ENCODE results near the gene PC.

PC gene

DNA sequence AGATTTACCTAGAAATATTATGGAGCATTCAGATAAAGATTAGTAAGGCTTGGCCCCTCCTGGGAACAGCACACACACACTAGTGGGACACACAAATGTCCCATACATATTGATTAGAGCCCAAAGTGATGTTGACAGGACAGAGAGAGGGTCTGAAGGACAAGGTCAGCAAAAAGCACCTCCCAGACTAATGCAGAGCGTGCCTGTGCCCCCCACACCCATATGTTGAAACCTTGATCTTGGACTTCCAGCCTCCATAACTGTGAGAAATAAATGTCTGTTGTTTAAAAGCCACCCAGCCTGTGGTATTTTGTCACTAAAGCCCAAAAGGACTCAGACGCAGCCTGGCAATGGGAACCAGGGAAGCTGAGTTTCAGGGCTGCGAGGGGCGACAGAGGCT is 73.7 kb downstream of the PC start:
- DNase-seq = no peak

DNA sequence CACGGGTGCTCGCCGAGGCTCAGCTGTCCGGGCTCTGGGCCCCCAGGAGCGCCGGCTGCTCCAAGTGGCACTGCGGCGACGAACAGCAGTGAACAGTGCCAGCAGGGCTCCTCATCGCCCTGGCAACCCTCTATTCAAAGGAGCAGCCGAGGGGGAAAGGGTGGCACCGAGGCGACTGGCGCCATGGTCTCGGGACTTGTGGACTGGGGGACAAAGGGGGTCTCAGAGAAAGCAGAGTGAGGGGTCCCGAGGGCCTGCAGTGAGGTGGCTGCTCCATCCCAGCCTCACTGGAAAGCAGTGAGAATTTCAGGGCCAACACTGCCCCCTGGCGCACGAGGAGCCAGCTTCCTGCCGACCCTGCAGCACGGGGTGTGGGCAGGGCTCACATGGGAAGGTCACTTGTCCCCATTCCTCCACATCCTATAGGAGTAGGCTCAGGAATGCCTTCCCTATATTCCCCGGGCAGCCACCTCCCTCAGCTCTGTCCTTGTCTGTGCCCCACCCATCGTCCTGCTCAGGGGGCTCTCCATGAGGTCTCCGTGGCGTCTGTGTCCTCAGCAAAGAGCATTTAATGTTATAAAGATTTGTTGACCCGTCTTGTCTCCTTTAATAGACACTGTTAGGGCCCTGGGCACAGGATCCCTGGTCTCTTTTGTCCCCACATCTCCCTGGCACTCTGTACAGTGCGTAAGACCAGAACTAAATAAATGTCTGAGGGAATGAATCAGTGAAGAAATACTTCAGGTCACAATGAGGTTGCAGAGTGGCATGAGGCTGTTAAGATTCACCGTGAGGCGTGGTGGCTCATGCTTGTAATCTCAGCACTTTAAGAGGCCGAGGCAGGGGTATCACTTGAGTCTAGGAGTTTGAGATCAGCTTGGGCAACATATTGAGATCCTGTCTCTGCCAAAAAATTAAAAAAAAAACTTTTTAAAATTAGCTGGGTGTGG is 74.9 kb downstream of the PC start:
- peak; percentile 23 to 86 (median 74) for DNase-seq

DNA sequence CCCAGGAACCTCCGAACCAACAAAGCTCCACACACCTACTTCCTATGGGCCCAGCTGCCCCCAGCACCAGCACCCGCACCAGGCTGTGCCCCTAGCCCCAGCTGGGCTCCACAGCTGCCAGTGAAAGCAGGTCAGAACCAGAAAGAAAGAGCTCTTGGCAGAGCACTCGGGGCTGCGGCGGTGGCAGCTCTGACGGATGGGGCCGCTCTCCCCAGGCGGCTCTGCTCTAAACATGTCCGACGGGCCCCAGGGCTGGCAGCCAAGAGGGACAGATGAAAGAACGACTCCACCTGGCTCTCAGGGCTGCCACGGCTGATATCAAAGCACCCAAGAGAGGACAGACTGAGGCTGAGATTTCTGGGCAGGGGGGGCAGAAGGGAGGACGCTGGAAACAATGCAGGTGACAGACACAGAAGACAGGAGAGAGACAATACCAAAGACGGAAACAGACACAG is 75.6 kb downstream of the PC start:
- DNase-seq = peak in 39 of 51 donors; percentile 27 to 80 (median 60)

DNA sequence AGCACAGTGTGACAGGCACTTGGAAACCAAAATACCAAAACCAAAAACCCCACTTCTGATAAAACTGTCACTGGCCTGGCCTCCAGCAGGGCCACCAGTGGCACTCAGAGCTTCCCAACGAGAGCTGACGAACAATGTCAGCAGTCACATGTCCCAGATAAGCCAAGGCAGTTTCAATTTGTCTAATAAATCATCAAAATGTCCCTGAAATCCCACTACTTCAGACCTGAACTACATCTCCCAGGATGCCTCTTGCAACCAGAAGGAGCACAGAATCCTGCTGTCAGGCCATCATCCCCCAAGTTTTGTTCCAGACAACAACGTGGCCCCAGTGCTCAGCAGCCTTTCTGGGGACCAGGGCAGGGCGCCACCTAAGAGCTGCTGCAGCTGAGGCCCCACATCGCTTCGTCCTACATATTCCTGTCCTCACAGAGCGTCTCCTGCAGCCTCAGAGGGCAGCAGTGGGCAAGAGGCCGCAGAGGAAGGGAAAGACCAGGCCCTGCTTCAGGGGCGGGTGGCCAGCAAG is 76.2 kb downstream of the PC start:
- DNase-seq = peak in 7 of 51 donors; percentile 33 to 69 (median 48)

DNA sequence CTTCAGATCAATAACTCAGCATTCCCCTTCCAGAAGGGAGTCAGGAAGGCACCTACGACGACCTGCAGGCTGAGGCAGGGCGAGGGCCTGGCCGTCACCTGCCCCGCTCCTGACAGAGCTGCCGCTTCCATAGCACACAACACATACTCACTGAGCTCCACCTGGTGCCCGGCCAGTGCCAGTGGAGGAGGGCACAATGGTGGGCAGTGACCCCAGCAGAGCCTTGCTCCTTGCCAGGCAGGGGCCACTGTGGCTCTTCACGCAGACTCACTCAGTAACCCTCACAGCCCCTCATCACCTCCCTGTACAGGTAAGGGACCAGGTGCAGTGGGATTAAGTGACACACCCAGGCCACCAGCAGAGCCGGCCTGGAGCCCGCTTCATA is 76.7 kb downstream of the PC start:
- no peak for DNase-seq

DNA sequence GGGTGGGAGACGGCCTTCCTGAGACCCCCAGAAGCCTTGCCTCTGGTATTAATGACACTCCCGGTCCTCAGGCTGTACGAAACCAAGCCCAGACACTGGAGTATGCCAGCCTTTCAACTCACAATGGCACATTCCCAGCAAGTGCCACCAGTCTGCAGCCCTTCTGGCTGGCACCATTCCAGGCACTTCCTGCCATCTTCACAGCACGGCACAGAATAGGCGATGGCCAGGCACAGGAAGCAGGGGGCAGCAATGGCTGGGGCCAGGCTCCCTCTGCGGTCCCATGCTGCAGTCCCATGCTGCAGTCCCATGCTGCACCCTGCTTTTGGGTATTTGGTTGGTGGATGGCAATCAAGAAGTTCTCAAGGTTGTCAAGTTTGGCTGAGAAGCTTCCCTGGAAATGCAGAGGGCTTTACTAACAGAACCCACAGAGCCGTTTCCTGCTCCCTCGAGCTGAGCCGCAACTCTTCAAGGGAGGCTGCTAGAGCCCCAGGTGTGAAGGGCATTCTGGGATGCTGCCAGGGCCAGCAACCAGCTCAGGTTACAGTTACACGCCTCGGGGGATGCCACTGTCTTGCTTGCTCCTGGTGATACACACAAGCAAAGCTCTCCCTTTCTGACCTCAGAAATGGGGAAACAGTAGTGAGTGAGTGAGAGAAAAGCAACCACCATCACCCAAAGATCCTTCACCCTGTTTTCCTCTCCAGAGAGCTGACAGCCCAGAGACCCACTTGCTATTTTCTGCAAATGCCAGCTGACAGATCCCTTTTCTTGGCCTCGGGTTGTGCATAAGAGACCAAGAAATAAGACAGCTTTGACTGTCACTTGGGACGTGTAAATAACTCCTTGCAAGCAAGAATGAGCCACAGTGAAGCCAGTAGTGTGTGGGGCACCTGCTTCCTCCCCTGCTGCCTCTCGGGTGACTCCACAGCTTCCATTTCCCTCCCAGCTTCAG is 77.4 kb downstream of the PC start:
- peak in 33 of 51 donors; percentile 11 to 75 (median 50) for DNase-seq

DNA sequence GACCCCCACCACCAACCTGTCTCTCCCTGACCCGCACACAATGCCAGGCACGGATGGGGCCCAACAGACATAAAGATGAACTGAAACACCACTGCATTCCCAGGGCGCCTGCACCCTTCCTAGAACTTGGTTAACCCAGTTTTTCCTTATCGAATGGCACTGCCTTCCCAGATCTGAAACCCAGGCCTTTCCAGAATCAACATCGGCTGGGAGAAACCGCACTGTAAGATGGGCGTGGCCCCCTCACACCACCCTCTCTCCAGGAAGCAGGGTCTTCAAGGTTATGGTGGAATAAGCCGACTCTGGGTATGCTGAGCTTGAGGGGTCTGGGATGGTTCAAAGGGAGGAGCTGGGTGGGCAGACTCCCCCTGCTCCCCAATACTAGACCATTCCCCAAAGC is 78.2 kb downstream of the PC start:
- no peak for DNase-seq

DNA sequence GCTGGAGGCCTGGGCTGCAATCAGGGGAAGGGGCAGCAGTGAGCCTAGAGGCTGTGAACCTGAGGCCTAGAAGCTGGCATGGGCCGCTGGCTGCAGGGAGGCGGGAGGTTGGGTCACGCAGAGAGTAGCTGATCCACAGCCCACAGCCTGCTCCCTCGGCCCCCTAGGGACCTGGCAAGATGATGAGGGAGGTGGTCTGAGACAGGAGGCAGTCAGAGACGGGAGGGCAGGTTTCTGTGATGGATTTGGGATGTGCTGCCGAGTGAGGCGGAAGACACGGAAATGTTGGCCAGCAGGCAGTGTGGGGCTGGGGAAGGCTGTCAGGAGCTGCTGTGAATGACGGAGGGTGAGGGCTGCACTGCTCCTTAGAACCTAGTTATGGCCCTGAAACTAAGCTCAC is 78.6 kb downstream of the PC start:
- no peak for DNase-seq

DNA sequence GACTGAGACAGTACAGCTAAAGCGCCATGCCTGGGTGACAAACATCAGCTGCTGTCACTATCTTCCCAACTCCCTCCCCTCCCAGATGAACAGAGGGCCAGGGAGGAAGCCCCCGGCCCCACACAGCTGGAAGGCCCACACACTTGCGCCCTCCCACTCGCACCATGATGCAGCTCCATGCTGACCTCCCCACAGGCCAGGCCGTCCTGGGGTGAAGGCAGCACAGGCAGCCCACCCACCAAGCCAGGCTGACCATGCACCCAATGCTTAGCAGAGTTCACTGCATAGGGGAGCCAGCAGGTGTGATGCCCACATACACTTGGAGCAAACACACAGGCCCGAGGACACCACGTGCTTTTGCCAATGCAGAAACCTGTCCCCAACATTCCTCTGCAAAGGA is 79.2 kb downstream of the PC start:
- no peak for DNase-seq

DNA sequence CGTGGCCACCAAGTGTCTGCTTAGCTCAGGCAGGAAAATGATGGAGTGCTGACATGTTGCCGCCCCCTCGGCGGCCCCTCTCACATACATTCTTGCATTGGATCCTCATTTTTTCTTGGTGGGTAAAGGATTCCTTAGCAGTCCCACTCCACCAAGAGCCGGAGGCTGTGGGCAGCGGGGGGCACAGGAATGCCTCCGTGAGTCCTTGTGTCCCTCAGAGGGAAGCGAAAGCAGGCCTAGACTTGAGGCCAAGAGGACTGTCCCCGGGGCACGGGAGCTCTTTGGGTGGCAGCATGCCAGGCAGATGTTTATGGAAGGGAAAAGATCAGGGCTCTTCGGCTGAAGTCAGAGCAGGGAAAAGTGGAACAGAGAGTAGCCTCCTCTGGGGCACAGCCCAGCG is 79.7 kb downstream of the PC start:
- no peak for DNase-seq

DNA sequence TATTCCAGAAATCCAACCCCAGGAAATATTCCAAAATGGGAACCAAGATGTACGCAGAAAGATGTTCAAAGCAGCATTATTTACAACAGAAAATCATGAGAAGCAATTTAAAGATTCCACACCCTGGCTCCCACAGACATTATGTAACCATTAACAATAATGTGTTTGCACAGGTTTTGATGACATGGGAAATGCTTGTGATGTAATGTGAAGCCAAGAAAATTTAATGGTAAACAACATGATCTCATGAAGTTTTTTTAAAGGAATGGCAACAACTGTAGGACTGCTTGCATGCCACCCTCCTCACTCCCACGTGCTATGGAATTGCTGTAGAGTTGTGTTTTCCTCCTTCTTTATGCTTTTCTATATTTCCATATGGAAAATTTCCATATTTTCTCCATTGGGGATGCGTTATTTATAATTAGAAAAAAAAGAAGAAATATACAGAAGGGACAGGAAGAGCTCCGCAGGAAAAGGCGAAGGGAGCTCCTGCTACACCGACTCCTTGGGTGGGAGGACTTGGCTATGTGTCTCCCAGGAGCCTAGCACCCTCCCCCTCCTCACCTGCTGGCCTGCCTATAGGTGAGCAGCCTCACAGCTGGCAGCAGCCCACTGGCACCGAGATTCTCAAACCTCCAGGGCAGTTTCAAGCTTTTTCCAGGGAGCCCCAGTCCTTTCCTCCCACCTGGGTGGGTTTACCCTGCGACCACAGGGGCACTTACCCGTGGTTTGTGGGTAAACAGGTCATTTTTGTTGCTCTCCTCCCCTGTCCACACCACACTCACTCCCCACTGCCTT is 80.4 kb downstream of the PC start:
- no peak for DNase-seq

DNA sequence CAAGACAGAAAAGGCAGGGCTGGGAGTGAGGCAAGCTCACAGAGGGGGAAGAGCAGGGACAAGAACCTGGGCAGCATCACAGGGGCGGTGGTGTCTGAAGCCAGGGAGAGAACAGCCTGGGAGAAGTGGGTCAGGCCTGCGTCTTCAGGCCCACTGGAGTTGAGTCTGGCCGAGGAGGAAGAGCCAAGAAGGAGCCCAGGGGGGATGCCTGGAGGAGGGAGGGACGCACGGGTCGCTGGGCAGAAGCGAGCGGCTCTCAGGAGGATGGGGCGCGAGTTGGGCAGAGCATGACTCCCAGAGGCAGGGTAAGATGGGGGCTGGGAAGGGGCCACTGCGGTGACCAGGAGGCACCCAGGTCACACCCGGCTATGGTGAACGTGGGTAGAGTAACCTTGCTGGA is 82.8 kb downstream of the PC start:
- DNase-seq = no peak

DNA sequence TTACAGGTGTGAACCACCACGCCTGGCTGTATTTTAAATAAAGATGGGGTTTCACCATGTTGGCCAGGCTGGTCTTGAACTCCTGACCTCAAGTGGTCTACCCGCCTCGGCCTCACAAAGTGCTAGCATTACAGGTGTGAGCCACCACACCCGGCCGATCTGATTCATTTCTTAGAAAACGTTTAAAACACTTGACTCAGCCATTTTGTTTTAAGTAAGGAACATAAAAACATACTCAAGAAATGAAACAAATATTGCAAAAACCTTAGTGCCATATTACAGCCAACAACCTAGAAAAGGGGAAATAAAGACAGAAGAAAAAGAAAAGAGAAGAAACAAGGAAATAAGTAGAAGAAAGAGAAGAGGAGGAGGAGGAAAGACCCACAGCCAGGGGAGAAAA is 84.0 kb downstream of the PC start:
- DNase-seq = no peak

DNA sequence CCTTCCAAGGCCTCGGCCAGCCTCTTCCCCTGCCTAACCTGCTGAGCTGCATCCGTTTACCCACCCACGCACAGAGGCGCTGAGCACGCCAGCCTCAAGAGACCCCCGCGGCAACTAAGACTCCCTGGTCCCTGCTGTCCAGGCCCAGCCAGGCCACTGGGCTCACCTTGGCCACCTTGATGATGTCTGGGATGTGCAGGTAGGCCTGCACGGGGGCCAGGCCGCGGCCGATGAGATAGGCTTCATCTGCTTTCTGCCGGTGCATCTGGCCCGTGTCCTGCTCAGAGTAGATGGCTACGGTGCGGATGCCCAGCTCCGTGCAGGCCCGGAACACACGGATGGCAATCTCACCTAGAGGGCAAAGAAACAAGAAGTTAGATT is 86.7 kb downstream of the PC start:
- no peak for DNase-seq

DNA sequence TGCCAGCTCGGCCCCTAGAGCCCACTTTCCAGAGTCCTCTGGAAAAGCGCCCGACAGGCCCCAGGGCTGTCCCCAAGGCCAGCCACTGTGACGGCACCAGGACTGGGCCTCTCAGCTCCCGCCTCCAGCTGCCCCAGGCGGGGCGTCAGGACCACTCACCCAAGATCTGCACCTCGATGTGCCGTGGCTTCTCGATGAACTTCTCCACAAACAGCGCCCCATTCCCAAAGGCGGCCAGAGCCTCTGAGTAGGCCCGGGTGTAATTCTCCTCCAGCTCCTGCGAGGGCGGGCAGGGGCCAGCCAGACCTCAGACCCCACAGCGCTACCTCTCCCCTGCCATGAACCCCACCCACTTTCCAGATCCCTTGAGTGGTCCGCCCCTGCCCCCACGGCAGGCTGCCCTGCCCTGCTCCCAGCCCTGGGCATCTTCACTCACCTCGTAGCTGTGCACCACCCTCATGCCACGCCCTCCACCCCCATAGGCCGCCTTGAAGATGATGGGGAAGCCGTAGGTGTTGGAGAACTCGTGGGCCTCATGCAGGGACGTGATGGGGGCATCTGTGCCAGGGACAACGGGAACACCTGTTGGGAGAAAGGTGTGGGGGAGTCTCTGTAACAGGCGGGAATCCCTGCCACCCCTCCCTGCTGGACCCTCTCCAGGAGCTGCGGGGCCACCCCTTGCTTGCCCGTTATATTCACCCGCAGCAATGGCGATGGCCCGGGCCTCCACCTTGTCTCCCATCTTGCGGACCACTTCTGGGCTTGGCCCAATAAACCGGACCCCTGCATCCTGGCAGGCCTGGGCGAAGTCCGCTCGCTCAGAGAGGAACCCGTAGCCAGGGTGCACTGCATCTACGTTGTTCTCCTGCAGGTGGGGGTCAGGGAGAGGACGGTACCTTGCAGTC is 87.3 kb downstream of the PC start:
- DNase-seq = no peak

DNA sequence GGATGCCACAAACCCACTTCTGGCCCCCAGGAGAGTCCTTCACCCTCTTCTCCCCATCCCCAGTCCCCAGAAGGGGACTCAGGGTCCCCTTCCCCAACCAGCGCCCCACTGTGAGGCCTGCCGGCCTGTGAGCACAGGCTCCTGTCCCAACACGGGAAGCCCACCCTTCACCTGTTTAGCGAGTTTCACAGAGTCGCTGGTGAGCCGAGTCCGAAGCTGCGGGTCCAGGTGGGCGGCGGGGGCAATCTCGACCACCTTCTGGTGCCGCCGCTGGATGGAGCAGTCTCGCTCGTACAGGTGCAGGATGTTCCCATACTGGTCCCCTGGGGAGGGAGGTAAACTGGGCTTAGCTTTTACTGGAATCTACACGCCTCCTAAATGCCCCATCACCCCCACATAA is 88.1 kb downstream of the PC start:
- no peak for DNase-seq

DNA sequence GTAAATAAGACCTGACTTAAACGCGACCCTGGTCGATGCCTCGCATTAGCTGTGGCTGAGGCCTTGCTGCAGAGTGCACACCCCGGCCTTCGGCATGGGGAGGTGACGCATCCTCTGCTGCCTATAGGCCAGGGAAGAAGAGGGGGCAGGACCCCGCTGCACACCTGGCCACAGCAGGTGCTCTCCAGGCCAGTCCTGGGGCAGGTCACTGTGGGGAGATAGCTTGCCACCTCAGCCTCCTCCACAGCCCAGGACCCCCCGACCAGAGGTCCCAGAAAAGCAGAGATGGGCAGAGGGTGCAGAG is 88.7 kb downstream of the PC start:
- no peak for DNase-seq

DNA sequence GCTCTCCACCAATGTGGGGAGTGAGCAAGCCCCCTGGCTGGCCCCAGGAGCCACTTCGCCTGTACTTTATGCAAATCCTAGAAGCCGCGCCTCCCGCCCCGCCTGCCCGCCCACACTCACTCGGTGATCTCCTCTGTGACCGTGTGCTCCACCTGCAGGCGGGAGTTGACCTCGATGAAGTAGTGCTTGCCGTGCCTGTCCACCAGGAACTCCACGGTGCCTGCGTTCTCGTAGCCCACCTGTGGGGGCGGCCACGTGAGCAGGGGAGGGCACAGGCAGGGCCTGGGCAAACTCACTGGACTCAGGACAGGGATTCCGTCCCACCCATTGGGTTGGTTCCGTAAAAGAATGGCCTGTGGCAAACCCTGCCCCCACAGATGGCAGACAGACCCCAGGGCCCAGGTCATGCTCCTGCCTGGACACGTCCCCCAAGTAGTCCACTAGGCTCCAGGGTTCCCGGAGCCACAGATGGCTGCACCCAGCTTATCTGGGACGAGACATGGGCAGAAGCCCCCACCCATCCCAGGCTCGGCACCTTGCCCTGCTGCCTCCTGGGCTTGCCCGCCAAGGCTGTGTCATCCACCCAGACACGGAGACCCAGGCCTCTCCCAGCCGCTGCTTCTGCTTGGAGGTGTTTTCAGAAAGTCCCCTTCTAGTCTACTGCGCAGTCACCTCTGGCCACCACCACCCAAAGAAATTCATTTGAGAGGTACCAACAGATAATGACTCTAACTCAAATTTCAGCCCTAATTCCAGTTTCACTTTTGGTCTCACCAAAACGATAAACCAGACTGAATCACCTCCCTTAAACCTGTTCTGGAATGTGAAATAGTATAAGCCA is 89.2 kb downstream of the PC start:
- DNase-seq = no peak

DNA sequence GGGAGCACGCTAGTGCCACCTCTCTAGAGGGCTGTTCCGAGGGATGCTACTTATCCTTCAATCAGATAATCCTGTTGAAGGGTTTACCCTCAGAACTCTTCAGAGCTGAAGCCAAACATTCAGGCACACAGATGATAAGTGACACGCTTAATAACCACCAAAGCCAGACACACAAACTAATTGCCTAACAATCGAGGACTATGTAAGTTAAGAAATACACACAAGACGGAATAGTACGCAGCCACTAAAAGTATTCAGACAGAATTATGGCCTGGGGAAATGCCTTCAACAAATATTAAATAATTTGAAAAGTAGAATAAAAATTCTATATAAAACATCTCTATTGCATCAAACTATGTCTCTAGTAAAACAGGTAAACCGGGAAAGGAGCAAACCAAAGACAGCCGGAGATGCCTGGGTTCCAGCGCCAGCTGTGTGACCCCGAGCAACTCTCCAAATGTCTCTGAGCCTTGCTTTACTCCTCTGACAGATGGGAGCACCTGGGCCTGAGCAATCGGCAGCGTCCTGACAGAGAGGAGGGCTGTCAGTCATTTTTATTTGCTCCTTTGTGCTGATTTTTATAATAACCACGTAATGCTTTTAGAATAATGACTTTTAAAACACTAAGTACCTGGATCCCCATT is 90.0 kb downstream of the PC start:
- DNase-seq = no peak

Measured in hypothalamus (tissue), 51 donors.